GM12878 (cell line): ENCODE data around the gene LRP5. TPM values are rescaled to one million over a fixed set of nuclear protein-coding genes. Genes with fewer than 3 reads are reported as not detected.

Experiments used
- CREM ChIP-seq: IDR thresholded peaks from 2 replicates; pipeline ENCODE4 v1.6.1; 2014; ENCODE audit warnings: antibody characterized with exemption, low read depth
- ETV6 ChIP-seq, 2 experiments: fragments of 450-650 bp in 1 of 2; IDR thresholded peaks in 1 of 2; conservative IDR thresholded peaks in 1 of 2; 2 replicates each; pipeline ENCODE4 v1.6.1; 2014; ENCODE audit warnings: antibody characterized with exemption in 1 of 2, borderline replicate concordance in 1 of 2, low read depth in 1 of 2, mild to moderate bottlenecking in 1 of 2, moderate library complexity in 1 of 2
- GABPA ChIP-seq: IDR thresholded peaks from 2 replicates; pipeline ENCODE4 v1.6.1; 2014; ENCODE audit warnings: antibody characterized with exemption, low read depth, mild to moderate bottlenecking, inconsistent platforms
- SREBF1 ChIP-seq: IDR thresholded peaks from 2 replicates; pipeline ENCODE4 v1.6.1; 2012; ENCODE audit warnings: mild to moderate bottlenecking, low read length
- polyA plus RNA-seq, 11 experiments: library from polyadenylated mRNA; depleted of rRNA in 4 of 11; unstranded in 6 of 11; stranded (reverse) in 5 of 11; fragments of >200 nt; fragmentation: Nextera tagmentation in 4 of 11; fragmentation: Illumina TruSeq in 1 of 11; extraction: Ambion mirVana in 4 of 11; extraction: Trizol in 1 of 11; gene quantifications; 1 replicate in 1 of 11; 2 replicates in 10 of 11; pipeline versions ENCODE4 v1.2.1 to v1.2.3, GENCODE V29; 2011 to 2016; ENCODE audit warnings: inconsistent platforms in 2 of 11, missing spikeins in 2 of 11, low read depth in 1 of 11
- total RNA-seq, 4 experiments: library from RNA; depleted of rRNA in 3 of 4; stranded (reverse); fragments of >200 nt in 3 of 4; fragmentation: Illumina TruSeq in 1 of 4; extraction: Trizol in 1 of 4; gene quantifications; 2 replicates each; pipeline versions ENCODE4 v1.2.1 to v1.2.3, GENCODE V29; 2013 to 2021
- TF ChIP-seq, protein P1 (sequence below): fragments of 450-650 bp; formaldehyde crosslinking; IDR thresholded peaks from 2 replicates; pipeline ENCODE4 v1.4.0; 2020; ENCODE audit warnings: mild to moderate bottlenecking, moderate library complexity
- TF ChIP-seq, protein P2 (sequence below): fragments of 450-650 bp; IDR thresholded peaks from 2 replicates; pipeline ENCODE4 v1.6.1; 2017; ENCODE audit warnings: mild to moderate bottlenecking, moderate library complexity
- TF ChIP-seq, protein P3 (sequence below): fragments of 450-650 bp; IDR thresholded peaks from 2 replicates; pipeline ENCODE4 v1.6.1; 2017; ENCODE audit warnings: antibody characterized with exemption, mild to moderate bottlenecking, moderate library complexity
- TF ChIP-seq, protein P4 (sequence below): IDR thresholded peaks from 2 replicates; pipeline ENCODE4 v1.6.1; 2011; ENCODE audit warnings: low read depth, low read length, improper control_type of control experiment, borderline replicate concordance

The LRP5 gene
- total and polyA plus RNA-seq, 10 of the 15 experiments (the other 5 are each of a cell fraction or from before 2014, with no cell fraction given): 0.37 to 34.0 (median 6.6) TPM

DNA sequence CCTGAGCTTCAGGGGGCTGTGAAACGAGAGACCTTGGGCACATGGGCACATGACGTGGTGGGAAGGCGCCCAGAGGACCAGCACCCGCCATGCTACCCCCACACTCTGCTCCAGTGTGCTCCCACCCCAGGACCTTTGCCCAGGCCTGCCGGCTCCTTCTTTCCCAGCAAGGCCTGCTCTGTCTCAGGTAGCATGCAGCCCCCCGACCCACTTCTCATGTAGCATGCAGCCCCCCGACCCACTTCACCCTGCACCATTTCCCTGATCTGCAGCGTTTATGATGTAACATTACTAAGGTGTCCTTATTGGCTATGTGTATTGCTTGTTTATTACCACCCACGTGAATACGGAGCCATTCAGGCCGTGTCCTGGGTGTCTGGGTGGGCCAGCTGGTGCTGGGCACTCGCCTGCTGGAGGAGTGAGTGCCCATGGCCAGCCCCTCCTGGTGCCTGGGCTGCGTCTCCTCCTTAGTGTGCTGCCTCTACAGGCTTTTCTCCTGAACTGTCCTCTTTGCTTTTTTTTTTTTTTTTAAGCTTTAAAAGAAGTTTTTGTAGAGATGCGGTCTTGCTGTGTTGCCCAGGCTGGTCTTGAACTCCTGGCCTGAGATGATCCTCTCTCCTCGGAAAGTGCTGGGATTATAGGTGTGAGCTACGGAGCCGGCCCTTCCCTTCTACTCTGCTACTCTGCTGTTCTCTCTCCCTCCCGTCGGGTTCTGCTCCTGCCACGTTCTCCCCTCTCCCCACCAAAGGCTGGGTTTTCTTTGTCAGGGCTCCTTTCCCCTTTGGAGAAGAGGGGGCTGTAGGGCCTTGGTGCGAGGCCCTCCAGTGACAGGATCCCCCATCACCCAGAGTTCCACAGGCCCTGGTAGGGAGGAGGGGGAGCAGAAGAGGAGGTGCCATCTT lies 29.4 kb downstream of the LRP5 start (continued):
- TF ChIP-seq, protein P1, sequence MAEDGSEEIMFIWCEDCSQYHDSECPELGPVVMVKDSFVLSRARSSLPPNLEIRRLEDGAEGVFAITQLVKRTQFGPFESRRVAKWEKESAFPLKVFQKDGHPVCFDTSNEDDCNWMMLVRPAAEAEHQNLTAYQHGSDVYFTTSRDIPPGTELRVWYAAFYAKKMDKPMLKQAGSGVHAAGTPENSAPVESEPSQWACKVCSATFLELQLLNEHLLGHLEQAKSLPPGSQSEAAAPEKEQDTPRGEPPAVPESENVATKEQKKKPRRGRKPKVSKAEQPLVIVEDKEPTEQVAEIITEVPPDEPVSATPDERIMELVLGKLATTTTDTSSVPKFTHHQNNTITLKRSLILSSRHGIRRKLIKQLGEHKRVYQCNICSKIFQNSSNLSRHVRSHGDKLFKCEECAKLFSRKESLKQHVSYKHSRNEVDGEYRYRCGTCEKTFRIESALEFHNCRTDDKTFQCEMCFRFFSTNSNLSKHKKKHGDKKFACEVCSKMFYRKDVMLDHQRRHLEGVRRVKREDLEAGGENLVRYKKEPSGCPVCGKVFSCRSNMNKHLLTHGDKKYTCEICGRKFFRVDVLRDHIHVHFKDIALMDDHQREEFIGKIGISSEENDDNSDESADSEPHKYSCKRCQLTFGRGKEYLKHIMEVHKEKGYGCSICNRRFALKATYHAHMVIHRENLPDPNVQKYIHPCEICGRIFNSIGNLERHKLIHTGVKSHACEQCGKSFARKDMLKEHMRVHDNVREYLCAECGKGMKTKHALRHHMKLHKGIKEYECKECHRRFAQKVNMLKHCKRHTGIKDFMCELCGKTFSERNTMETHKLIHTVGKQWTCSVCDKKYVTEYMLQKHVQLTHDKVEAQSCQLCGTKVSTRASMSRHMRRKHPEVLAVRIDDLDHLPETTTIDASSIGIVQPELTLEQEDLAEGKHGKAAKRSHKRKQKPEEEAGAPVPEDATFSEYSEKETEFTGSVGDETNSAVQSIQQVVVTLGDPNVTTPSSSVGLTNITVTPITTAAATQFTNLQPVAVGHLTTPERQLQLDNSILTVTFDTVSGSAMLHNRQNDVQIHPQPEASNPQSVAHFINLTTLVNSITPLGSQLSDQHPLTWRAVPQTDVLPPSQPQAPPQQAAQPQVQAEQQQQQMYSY (CRISPR knock-in tag): no peak
- TF ChIP-seq SREBF1 (no peak), GABPA (no peak), ETV6 (conservative IDR thresholded peaks at IDR 0.05 in 1 of 2, IDR thresholded peaks at IDR 0.05 in 1 of 2; ENCODE audit: borderline replicate concordance in 1 of 2, low read depth in 1 of 2) (no peak), CREM (no peak)
- TF ChIP-seq, protein P2, sequence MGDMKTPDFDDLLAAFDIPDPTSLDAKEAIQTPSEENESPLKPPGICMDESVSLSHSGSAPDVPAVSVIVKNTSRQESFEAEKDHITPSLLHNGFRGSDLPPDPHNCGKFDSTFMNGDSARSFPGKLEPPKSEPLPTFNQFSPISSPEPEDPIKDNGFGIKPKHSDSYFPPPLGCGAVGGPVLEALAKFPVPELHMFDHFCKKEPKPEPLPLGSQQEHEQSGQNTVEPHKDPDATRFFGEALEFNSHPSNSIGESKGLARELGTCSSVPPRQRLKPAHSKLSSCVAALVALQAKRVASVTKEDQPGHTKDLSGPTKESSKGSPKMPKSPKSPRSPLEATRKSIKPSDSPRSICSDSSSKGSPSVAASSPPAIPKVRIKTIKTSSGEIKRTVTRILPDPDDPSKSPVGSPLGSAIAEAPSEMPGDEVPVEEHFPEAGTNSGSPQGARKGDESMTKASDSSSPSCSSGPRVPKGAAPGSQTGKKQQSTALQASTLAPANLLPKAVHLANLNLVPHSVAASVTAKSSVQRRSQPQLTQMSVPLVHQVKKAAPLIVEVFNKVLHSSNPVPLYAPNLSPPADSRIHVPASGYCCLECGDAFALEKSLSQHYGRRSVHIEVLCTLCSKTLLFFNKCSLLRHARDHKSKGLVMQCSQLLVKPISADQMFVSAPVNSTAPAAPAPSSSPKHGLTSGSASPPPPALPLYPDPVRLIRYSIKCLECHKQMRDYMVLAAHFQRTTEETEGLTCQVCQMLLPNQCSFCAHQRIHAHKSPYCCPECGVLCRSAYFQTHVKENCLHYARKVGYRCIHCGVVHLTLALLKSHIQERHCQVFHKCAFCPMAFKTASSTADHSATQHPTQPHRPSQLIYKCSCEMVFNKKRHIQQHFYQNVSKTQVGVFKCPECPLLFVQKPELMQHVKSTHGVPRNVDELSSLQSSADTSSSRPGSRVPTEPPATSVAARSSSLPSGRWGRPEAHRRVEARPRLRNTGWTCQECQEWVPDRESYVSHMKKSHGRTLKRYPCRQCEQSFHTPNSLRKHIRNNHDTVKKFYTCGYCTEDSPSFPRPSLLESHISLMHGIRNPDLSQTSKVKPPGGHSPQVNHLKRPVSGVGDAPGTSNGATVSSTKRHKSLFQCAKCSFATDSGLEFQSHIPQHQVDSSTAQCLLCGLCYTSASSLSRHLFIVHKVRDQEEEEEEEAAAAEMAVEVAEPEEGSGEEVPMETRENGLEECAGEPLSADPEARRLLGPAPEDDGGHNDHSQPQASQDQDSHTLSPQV: no peak
- TF ChIP-seq, protein P3, sequence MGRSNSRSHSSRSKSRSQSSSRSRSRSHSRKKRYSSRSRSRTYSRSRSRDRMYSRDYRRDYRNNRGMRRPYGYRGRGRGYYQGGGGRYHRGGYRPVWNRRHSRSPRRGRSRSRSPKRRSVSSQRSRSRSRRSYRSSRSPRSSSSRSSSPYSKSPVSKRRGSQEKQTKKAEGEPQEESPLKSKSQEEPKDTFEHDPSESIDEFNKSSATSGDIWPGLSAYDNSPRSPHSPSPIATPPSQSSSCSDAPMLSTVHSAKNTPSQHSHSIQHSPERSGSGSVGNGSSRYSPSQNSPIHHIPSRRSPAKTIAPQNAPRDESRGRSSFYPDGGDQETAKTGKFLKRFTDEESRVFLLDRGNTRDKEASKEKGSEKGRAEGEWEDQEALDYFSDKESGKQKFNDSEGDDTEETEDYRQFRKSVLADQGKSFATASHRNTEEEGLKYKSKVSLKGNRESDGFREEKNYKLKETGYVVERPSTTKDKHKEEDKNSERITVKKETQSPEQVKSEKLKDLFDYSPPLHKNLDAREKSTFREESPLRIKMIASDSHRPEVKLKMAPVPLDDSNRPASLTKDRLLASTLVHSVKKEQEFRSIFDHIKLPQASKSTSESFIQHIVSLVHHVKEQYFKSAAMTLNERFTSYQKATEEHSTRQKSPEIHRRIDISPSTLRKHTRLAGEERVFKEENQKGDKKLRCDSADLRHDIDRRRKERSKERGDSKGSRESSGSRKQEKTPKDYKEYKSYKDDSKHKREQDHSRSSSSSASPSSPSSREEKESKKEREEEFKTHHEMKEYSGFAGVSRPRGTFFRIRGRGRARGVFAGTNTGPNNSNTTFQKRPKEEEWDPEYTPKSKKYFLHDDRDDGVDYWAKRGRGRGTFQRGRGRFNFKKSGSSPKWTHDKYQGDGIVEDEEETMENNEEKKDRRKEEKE: no peak
- TF ChIP-seq, protein P4, sequence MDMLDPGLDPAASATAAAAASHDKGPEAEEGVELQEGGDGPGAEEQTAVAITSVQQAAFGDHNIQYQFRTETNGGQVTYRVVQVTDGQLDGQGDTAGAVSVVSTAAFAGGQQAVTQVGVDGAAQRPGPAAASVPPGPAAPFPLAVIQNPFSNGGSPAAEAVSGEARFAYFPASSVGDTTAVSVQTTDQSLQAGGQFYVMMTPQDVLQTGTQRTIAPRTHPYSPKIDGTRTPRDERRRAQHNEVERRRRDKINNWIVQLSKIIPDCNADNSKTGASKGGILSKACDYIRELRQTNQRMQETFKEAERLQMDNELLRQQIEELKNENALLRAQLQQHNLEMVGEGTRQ: no peak
